Mesendoderm (in vitro differentiated cells): Measurements from ENCODE around the gene ZBTB46.

Experiments
- DNase-seq: peaks from one replicate; pipeline ENCODE4 v3.0.0; 2013
- H2AK5ac ChIP-seq: 2 replicates; pipeline ENCODE4 v1.6.1; 2013; ENCODE audit warnings: low read length, inconsistent platforms
- H2BK120ac ChIP-seq: 2 replicates; pipeline ENCODE4 v1.6.1; 2013; ENCODE audit warnings: low read depth, mild to moderate bottlenecking, low read length, moderate library complexity, mixed read lengths
- H2BK15ac ChIP-seq: replicated peaks from 2 replicates; pipeline ENCODE4 v1.6.1; 2013; ENCODE audit warnings: low read depth, mild to moderate bottlenecking, moderate library complexity
- H2BK5ac ChIP-seq: 2 replicates; pipeline ENCODE4 v1.6.1; 2013; ENCODE audit warnings: low read length, inconsistent platforms
- H3K18ac ChIP-seq: 2 replicates; pipeline ENCODE4 v1.6.1; 2013; ENCODE audit warnings: mild to moderate bottlenecking, low read length, mixed read lengths
- H3K23ac ChIP-seq: one replicate; pipeline ENCODE4 v1.6.1; 2013; ENCODE audit warnings: low read length
- H3K27ac ChIP-seq: 2 replicates; pipeline ENCODE4 v1.5.1; 2013; ENCODE audit warnings: low read depth, mild to moderate bottlenecking, inconsistent platforms, low read length, moderate library complexity
- H3K27me3 ChIP-seq: 2 replicates; pipeline ENCODE4 v1.6.1; 2013; ENCODE audit warnings: low read length, control low read depth, mild to moderate bottlenecking, inconsistent platforms; ENCODE audit not compliant: insufficient read depth, poor library complexity
- H3K36me3 ChIP-seq: 2 replicates; pipeline ENCODE4 v1.6.1; 2013; ENCODE audit warnings: low read length, inconsistent platforms; ENCODE audit not compliant: control insufficient read depth, insufficient read depth
- H3K4ac ChIP-seq: one replicate; pipeline ENCODE4 v1.6.1; 2013; ENCODE audit warnings: low read depth, mild to moderate bottlenecking, low read length, moderate library complexity
- H3K4me1 ChIP-seq: 2 replicates; pipeline ENCODE4 v1.6.1; 2013; ENCODE audit warnings: low read depth, low read length, inconsistent platforms; ENCODE audit not compliant: control insufficient read depth
- H3K4me2 ChIP-seq: 2 replicates; pipeline ENCODE4 v1.6.1; 2013; ENCODE audit warnings: low read length
- H3K4me3 ChIP-seq: 2 replicates; pipeline ENCODE4 v1.5.1; 2013; ENCODE audit warnings: mild to moderate bottlenecking, low read length
- H3K56ac ChIP-seq: one replicate; pipeline ENCODE4 v1.6.1; 2013; ENCODE audit warnings: low read length
- H3K79me1 ChIP-seq: 2 replicates; pipeline ENCODE4 v1.6.1; 2013; ENCODE audit warnings: low read length, inconsistent platforms
- H3K79me2 ChIP-seq: 2 replicates; pipeline ENCODE4 v1.6.1; 2013; ENCODE audit warnings: mild to moderate bottlenecking, low read length; ENCODE audit not compliant: control insufficient read depth, insufficient read depth
- H3K9ac ChIP-seq: 2 replicates; pipeline ENCODE4 v1.6.1; 2013; ENCODE audit warnings: low read length, inconsistent platforms
- H4K5ac ChIP-seq: one replicate; pipeline ENCODE4 v1.6.1; 2013; ENCODE audit warnings: low read length
- H4K8ac ChIP-seq: one replicate; pipeline ENCODE4 v1.6.1; 2013; ENCODE audit warnings: low read depth, mild to moderate bottlenecking, control low read depth, low read length, moderate library complexity
- WGBS: extraction: QIAGEN DNeasy Blood & Tissue Kit; methylation state at CpG from one replicate; pipeline ENCODE4 v1.1.7; 2013; ENCODE audit warnings: low lambda C conversion rate, missing lambda C conversion rate; ENCODE audit not compliant: insufficient coverage; ENCODE audit errors: extremely low coverage; 5-methylcytosine and 5-hydroxymethylcytosine counted together

ZBTB46 gene

GRCh38 chr20:63789836-63790571, 41.1 kb downstream of the ZBTB46 start:
- H2BK15ac ChIP-seq: no peak overlapping the region
- H2AK5ac ChIP-seq: no peak overlapping the region
- H3K36me3 ChIP-seq: peaks cover 2% of the 10 kb centered on the region
- no peak overlapping the region for H3K4me3 ChIP-seq
- H3K18ac ChIP-seq: no peak overlapping the region
- H3K56ac ChIP-seq: no peak overlapping the region
- no peak overlapping the region for H3K9ac ChIP-seq
- peaks cover 6% of the 10 kb centered on the region for H3K79me2 ChIP-seq
- peaks cover 9% of the 10 kb centered on the region for H3K79me1 ChIP-seq
- H3K23ac ChIP-seq: no peak overlapping the region
- no CpG with 5 or more reads among the region's 57 CpGs for WGBS
- no peak overlapping the region for H3K4me2 ChIP-seq
- no peaks in the 10 kb centered on the region for H3K4me1 ChIP-seq
- H2BK5ac ChIP-seq: no peak overlapping the region
- no peak overlapping the region for H2BK120ac ChIP-seq
- DNase-seq: no peak
- H3K27me3 ChIP-seq: no peaks in the 10 kb centered on the region
- H3K27ac ChIP-seq: no peak overlapping the region
- no peak overlapping the region for H3K4ac ChIP-seq
- H4K8ac ChIP-seq: no peak overlapping the region
- no peak overlapping the region for H4K5ac ChIP-seq

- Histone ChIP-seq H4K5ac (no peak overlapping the region), H2BK15ac (no peak overlapping the region), H3K27me3 (no peaks in the 10 kb centered on the region), H3K79me2 (peaks cover 10% of the 10 kb centered on the region), H3K18ac (no peak overlapping the region), H3K4me1 (no peaks in the 10 kb centered on the region), H3K4me2 (no peak overlapping the region), H3K79me1 (peaks cover 14% of the 10 kb centered on the region), H3K23ac (no peak overlapping the region), H3K56ac (no peak overlapping the region), H3K9ac (no peak overlapping the region), H2AK5ac (no peak overlapping the region), H3K36me3 (peaks cover 2% of the 10 kb centered on the region), H3K4ac (no peak overlapping the region), H3K4me3 (no peak overlapping the region), H2BK5ac (no peak overlapping the region), H3K27ac (no peak overlapping the region), H4K8ac (no peak overlapping the region), H2BK120ac (no peak overlapping the region)
- WGBS: no CpG with 5 or more reads among the region's 16 CpGs
- DNase-seq: no peak
Observed at GRCh38 chr20:63787749-63788148, 43.3 kb downstream of the ZBTB46 start.

GRCh38 chr20:63787302-63787701, 43.8 kb downstream of the ZBTB46 start:
- H3K23ac ChIP-seq: no peak overlapping the region
- no peak overlapping the region for H3K27ac ChIP-seq
- DNase-seq: no peak
- H3K79me1 ChIP-seq: peaks cover 18% of the 10 kb centered on the region
- no peak overlapping the region for H3K4me3 ChIP-seq
- H3K4me1 ChIP-seq: no peaks in the 10 kb centered on the region
- H2BK15ac ChIP-seq: no peak overlapping the region
- H3K56ac ChIP-seq: no peak overlapping the region
- peaks cover 2% of the 10 kb centered on the region for H3K36me3 ChIP-seq
- H2BK5ac ChIP-seq: no peak overlapping the region
- no peak overlapping the region for H3K4me2 ChIP-seq
- H2AK5ac ChIP-seq: no peak overlapping the region
- H3K9ac ChIP-seq: no peak overlapping the region
- H4K5ac ChIP-seq: no peak overlapping the region
- H3K4ac ChIP-seq: no peak overlapping the region
- peaks cover 10% of the 10 kb centered on the region for H3K79me2 ChIP-seq
- no peak overlapping the region for H2BK120ac ChIP-seq
- H3K18ac ChIP-seq: no peak overlapping the region
- WGBS: no CpG with 5 or more reads among the region's 11 CpGs
- no peak overlapping the region for H4K8ac ChIP-seq
- no peaks in the 10 kb centered on the region for H3K27me3 ChIP-seq

DNA sequence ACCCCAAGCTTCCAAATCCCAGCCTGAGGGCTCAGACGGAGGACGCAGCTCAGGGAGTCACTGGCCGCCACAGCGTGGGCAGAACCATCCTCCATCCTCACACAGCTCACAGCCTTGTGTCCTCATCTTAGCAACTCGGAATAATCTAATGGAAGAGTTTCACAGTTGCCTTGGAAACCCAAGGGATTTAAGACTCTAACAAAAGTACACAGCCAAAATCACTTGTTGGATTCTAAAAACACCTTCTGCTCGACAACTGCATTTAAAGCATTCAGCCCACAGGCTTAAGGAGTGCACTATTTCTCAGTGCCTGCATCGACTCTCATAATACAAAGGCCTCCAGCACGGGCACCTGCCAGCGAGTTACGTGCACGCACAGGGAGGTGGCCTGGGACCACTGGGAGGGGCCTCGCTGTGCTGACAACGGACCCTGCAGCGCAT, 45.4 kb downstream of the ZBTB46 start:
- Histone ChIP-seq H3K4me3 (no peak overlapping the region), H2BK15ac (no peak overlapping the region), H2AK5ac (no peak overlapping the region), H3K4me2 (no peak overlapping the region), H3K79me2 (peaks cover 10% of the 10 kb centered on the region), H3K27ac (no peak overlapping the region), H3K36me3 (peaks cover 2% of the 10 kb centered on the region), H4K8ac (no peak overlapping the region), H3K56ac (no peak overlapping the region), H3K27me3 (no peaks in the 10 kb centered on the region), H2BK120ac (no peak overlapping the region), H3K4ac (no peak overlapping the region), H4K5ac (no peak overlapping the region), H3K18ac (no peak overlapping the region), H3K79me1 (peaks cover 22% of the 10 kb centered on the region), H3K9ac (no peak overlapping the region), H3K4me1 (no peaks in the 10 kb centered on the region), H3K23ac (no peak overlapping the region), H2BK5ac (no peak overlapping the region)
- no peak for DNase-seq
- no CpG with 5 or more reads among the region's 14 CpGs for WGBS

- no peak overlapping the region for H2AK5ac ChIP-seq
- H3K4me3 ChIP-seq: no peak overlapping the region
- no peak overlapping the region for H3K56ac ChIP-seq
- no peak for DNase-seq
- H3K79me1 ChIP-seq: peaks cover 22% of the 10 kb centered on the region
- H3K4ac ChIP-seq: no peak overlapping the region
- no CpG with 5 or more reads among the region's 16 CpGs for WGBS
- H2BK5ac ChIP-seq: no peak overlapping the region
- no peak overlapping the region for H3K4me2 ChIP-seq
- H2BK120ac ChIP-seq: no peak overlapping the region
- H3K27me3 ChIP-seq: no peaks in the 10 kb centered on the region
- no peak overlapping the region for H3K23ac ChIP-seq
- H4K5ac ChIP-seq: no peak overlapping the region
- H3K36me3 ChIP-seq: no peaks in the 10 kb centered on the region
- H3K27ac ChIP-seq: no peak overlapping the region
- H4K8ac ChIP-seq: no peak overlapping the region
- no peak overlapping the region for H2BK15ac ChIP-seq
- H3K79me2 ChIP-seq: peaks cover 10% of the 10 kb centered on the region
- no peak overlapping the region for H3K9ac ChIP-seq
- H3K4me1 ChIP-seq: no peaks in the 10 kb centered on the region
- H3K18ac ChIP-seq: no peak overlapping the region
Observed at GRCh38 chr20:63783970-63784369, 47.1 kb downstream of the ZBTB46 start.

GRCh38 chr20:63782521-63782971, 48.5 kb downstream of the ZBTB46 start:
- H3K79me2 ChIP-seq: peaks cover 14% of the 10 kb centered on the region
- H3K36me3 ChIP-seq: no peaks in the 10 kb centered on the region
- H3K4me2 ChIP-seq: no peak overlapping the region

More at GRCh38 chr20:63782521-63782971, 48.5 kb downstream of the ZBTB46 start:
- no CpG with 5 or more reads among the region's 12 CpGs for WGBS
- no peak overlapping the region for H3K4ac ChIP-seq
- H3K18ac ChIP-seq: no peak overlapping the region
- H2BK120ac ChIP-seq: no peak overlapping the region
- no peak overlapping the region for H3K23ac ChIP-seq
- no peaks in the 10 kb centered on the region for H3K27me3 ChIP-seq
- no peak overlapping the region for H4K5ac ChIP-seq
- no peak for DNase-seq
- H3K9ac ChIP-seq: no peak overlapping the region
- no peak overlapping the region for H3K27ac ChIP-seq
- H2BK5ac ChIP-seq: no peak overlapping the region
- no peak overlapping the region for H4K8ac ChIP-seq
- H3K56ac ChIP-seq: no peak overlapping the region
- H3K4me1 ChIP-seq: no peaks in the 10 kb centered on the region
- no peak overlapping the region for H3K4me3 ChIP-seq
- no peak overlapping the region for H2AK5ac ChIP-seq
- no peak overlapping the region for H2BK15ac ChIP-seq
- H3K79me1 ChIP-seq: peaks cover 24% of the 10 kb centered on the region
